Activated T-helper 1 cell treated with Interleukin-2 at 50 U/mL for 16 hours (primary cell): ENCODE measurements around the gene PTMS.
A peak's percentile ranks its signal among the peaks of the same experiment; 100 is the strongest.

Source experiments
- DNase-seq: peaks from one replicate; pipeline ENCODE4 v3.0.0-alpha.2; 2020; ENCODE audit warnings: low read depth

Gene PTMS

GRCh38 chr12:6788972-6789924, 23.1 kb downstream of the PTMS start, which contains the start of gene CD4:
CD4 (plus strand) TSS chr12:6789528; CDS start chr12:6800139, 10,611 bp downstream.
- DNase-seq: peak; percentile 62

GRCh38 chr12:6790496-6791150, 24.5 kb downstream of the PTMS start:
- DNase-seq: no peak

DNA sequence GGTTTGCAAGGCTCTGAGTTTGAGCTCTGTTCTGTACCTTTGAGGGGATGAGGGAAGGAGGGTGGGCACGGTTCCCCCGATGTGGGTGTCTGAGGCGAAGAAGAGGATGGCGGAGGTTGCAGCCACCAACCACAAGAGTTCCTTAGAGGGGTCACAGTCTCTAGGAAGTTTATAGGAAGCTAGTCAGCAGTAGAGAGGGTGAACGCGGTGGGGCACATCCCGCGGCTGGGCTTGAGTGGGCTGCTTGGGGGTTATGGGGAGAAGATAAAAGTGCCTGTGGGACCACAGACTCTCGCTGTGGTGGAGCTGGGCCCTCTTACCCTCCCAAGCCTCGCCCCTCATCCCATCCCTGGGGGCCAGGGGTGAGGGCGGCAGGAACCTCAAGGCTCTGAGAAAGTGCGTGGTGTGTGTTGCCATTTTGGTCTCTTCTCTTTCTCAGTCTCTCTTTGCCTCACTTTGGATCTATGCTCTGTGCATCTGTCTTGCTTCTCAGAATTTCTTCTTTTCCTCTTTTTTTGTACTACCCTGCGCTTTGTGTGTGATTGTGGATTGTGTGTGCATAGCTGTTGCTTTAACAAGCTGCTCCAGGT, 25.9 kb downstream of the PTMS start:
- no peak for DNase-seq

GRCh38 chr12:6792522-6793201, 26.5 kb downstream of the PTMS start:
- no peak for DNase-seq

GRCh38 chr12:6795088-6795487, 28.9 kb downstream of the PTMS start:
- no peak for DNase-seq

DNA sequence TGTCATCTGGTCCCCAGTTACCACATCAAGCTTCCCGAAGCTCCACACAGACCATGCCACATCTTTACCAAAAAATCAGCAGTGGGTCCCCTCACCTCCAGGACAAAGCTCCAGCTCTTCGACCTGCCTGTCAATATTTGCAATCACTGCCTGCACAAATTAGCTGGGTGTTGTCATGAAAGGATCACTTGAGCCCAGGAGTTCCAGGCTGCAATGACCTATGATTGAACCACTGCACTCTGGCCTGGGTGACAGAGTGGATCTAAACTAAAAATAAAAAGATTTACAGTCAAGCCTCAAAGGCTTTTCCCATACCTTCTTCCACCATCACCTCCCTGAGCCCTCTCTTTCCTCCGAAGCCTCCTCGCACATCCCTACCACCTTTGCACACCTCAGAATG, 30.4 kb downstream of the PTMS start:
- no peak for DNase-seq

DNA sequence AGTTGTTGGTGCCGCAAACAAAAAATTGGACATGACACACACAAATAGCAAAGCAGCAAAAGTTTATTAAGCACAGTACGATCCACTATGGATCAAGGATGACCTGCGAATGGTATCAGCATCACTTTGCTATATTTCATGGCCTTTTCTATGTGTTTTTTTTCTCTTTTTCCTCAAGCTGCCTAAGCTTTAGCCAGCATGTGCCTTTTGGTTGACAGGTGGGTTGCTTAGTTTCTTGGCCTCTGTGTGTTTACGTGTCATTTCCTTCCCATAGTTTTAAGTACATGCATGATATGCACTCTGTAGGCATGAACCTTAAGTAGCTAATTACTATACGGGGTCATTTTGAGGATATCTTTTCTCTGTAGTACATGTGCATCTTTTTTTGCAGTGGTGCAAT, 33.0 kb downstream of the PTMS start:
- DNase-seq: no peak

- DNase-seq: no peak
These were observed 41.0 kb downstream of the PTMS start for GRCh38 chr12:6807170-6807569.

DNA sequence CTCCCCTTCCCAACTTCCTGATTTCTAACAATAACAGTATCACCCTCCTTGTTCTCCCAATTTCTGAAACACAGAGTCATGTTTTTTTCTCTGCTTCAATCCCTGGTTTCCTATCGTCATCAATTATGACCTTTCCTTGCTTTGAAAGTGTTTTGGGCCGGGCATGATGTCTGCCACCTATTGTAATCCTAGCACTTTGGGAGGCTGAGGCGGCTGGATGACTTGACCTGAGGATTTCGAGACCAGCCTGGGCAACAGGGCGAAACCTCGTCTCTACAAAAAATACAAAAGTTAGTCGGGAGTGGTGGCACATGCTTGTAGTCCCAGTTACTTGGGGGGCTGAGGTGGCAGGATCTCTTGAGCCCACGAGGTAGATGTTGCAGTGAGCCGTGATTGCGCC, 42.9 kb downstream of the PTMS start:
- DNase-seq: no peak

DNA sequence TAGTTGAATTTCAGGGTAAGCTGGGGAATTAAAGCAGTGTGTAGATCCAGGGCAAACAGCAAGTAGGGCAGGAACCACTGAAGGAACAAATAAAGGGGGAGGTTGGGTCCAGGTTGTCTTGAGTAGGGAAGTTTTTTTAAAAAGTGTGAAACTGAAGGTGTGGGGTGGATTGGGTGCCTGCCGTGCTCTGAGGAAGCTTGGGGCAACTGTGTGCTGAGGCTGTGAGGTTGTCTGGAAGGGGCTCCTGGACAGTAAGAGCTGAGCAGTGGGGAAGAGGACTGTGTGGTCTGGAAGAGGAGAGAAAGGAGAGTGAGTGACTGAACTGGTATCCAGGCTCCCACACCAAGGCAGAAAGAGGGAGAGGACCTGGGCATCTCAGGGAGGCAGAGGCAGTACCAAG, 44.6 kb downstream of the PTMS start:
- DNase-seq: no peak

GRCh38 chr12:6813363-6813762, 47.2 kb downstream of the PTMS start:
- no peak for DNase-seq

DNA sequence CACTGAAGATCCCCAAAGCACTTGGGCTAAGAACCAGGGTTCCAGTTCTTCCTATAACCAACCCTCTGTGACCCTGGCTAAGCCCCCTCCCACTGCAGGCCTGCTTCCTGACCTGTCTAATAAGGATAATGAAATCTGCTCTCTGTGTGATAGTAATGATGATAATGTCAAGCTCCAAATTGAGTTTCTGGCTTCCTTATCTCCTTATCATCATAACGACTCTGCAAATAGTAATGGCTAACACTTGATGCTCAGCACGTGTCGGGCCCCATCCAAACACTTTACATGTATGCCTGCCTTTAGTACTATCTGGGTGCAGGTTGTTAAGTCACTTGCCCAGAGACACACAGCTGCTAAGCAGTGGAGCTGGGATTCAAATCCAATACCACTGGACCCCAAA, 50.4 kb downstream of the PTMS start:
- no peak for DNase-seq

DNA sequence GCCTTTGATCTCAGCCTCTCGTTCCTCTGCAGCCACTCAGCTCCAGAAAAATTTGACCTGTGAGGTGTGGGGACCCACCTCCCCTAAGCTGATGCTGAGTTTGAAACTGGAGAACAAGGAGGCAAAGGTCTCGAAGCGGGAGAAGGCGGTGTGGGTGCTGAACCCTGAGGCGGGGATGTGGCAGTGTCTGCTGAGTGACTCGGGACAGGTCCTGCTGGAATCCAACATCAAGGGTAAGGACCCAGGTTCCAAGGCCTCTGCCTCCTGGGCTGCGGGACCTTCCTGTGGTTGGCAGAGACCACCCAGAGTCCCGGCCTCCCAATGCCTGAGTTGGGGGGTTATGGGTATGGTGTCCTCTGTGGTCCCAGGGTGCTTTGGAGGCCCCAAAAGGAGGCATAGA, 50.9 kb downstream of the PTMS start:
- no peak for DNase-seq

DNA sequence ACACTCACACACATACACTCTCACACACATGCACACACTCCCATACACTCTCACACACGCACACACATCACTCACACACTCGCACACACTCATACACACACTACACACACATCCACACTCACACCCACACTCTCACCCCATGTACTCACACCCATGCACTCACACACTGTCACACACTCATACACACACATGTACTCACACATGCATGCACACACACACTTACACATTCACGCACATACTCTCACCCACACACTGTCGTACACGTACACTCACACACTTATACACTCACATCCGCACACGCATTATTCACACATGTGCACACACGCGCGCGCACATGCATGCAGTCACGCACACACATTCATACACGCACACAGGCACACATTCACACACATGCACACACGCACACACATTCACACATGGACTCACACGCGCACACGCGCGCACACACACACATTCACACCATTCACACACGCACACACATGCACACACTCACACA, 51.5 kb downstream of the PTMS start:
- DNase-seq: no peak

DNA sequence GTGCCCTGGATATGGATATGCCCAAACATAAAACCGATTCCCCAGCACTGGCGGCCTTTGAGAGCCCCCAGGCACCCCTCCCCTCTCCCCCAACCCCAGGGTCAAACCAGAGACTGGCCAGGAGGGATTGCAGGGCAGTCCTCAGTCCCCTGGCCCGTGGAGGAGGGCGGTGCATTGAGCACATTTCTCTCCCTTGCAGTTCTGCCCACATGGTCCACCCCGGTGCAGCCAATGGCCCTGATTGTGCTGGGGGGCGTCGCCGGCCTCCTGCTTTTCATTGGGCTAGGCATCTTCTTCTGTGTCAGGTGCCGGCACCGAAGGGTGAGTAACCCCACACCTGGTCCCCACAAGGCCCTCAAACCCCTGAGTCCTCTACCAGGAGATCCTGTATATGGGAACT, 52.1 kb downstream of the PTMS start:
- DNase-seq: no peak

DNA sequence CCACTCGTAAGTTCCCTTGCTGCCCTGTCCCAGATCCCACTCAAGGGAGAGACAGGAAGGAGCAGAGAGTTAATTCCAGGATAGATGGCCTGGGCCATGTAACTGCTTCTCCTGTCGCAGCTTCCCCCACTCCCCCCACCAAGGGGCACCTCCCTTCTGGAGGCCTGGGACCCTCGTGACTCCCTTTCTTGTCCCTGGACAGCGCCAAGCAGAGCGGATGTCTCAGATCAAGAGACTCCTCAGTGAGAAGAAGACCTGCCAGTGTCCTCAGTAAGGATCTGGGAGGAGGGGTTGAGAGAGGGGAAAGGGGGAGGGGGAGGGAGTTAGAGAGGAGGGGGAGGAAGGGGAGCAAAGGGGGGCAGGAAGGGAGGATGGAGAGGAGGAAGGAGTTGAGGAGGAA, 52.5 kb downstream of the PTMS start:
- no peak for DNase-seq

DNA sequence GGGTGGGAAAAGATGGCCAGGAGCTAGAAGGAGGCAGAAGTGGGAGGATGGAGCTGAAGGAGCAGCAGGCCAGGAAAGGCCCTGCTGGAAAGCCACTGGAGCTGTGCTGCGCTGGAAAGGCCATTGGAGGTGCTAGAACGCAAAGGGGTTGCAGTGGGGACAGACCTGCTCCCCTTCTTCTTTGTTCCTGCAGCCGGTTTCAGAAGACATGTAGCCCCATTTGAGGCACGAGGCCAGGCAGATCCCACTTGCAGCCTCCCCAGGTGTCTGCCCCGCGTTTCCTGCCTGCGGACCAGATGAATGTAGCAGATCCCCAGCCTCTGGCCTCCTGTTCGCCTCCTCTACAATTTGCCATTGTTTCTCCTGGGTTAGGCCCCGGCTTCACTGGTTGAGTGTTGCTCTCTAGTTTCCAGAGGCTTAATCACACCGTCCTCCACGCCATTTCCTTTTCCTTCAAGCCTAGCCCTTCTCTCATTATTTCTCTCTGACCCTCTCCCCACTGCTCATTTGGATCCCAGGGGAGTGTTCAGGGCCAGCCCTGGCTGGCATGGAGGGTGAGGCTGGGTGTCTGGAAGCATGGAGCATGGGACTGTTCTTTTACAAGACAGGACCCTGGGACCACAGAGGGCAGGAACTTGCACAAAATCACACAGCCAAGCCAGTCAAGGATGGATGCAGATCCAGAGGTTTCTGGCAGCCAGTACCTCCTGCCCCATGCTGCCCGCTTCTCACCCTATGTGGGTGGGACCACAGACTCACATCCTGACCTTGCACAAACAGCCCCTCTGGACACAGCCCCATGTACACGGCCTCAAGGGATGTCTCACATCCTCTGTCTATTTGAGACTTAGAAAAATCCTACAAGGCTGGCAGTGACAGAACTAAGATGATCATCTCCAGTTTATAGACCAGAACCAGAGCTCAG, 53.2 kb downstream of the PTMS start:
- DNase-seq: no peak

DNA sequence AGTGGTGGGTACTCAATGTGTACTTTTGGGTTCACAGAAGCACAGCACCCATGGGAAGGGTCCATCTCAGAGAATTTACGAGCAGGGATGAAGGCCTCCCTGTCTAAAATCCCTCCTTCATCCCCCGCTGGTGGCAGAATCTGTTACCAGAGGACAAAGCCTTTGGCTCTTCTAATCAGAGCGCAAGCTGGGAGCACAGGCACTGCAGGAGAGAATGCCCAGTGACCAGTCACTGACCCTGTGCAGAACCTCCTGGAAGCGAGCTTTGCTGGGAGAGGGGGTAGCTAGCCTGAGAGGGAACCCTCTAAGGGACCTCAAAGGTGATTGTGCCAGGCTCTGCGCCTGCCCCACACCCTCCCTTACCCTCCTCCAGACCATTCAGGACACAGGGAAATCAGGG, 54.0 kb downstream of the PTMS start:
- no peak for DNase-seq
